ENCODE measurements around the gene SLC4A11. TPM values are rescaled to one million over a fixed set of nuclear protein-coding genes. Genes with fewer than 3 reads are reported as not detected.

The SLC4A11 gene
- total and polyA plus RNA-seq, 7 donors = 0.10 to 1.4 (median 0.44) TPM

GRCh38 chr20:3258429-3258828 is 19.4 kb upstream of the SLC4A11 start:
- no peak for ATAC-seq
- DNase-seq = no peak
- peaks cover 20 to 98% of the 10 kb centered on the region in 2 donors for H3K36me3 ChIP-seq (ENCODE audit: insufficient read depth in 1 of 2, low read depth in 1 of 2)
- H3K4me3 ChIP-seq = no peak overlapping the region
- H3K27me3 ChIP-seq (ENCODE audit: insufficient read depth in 3 of 3, low read length in 2 of 3) = no peaks in the 10 kb centered on the region
- H3K9me3 ChIP-seq = no peaks in the 10 kb centered on the region
- TF ChIP-seq, protein P1, sequence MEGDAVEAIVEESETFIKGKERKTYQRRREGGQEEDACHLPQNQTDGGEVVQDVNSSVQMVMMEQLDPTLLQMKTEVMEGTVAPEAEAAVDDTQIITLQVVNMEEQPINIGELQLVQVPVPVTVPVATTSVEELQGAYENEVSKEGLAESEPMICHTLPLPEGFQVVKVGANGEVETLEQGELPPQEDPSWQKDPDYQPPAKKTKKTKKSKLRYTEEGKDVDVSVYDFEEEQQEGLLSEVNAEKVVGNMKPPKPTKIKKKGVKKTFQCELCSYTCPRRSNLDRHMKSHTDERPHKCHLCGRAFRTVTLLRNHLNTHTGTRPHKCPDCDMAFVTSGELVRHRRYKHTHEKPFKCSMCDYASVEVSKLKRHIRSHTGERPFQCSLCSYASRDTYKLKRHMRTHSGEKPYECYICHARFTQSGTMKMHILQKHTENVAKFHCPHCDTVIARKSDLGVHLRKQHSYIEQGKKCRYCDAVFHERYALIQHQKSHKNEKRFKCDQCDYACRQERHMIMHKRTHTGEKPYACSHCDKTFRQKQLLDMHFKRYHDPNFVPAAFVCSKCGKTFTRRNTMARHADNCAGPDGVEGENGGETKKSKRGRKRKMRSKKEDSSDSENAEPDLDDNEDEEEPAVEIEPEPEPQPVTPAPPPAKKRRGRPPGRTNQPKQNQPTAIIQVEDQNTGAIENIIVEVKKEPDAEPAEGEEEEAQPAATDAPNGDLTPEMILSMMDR (IDR thresholded peaks at IDR 0.05) = no peak
- H3K4me1 ChIP-seq = no peaks in the 10 kb centered on the region
- intact Hi-C loops (cut with DNase I) = no loop called here
- WGBS, 3 donors = 83 to 94% (median 89%) methylated on average over 5 of the region's 5 CpGs
- no peak overlapping the region for H3K27ac ChIP-seq

- H3K27me3 ChIP-seq (ENCODE audit: insufficient read depth in 3 of 3, low read length in 2 of 3) = no peaks in the 10 kb centered on the region
- TF ChIP-seq, protein P1 (IDR thresholded peaks at IDR 0.05) = no peak
- H3K27ac ChIP-seq = no peak overlapping the region
- no peaks in the 10 kb centered on the region for H3K9me3 ChIP-seq
- no peaks in the 10 kb centered on the region for H3K4me1 ChIP-seq
- DNase-seq (no peak), ATAC-seq (no peak)
- 94 to 96% (median 95%) methylated on average over 5 of the region's 5 CpGs for WGBS, 3 donors
- no peak overlapping the region for H3K4me3 ChIP-seq
- intact Hi-C loops (cut with DNase I) = no loop called here
- peaks cover 25 to 93% of the 10 kb centered on the region in 2 donors for H3K36me3 ChIP-seq (ENCODE audit: insufficient read depth in 1 of 2, low read depth in 1 of 2)
Measured at GRCh38 chr20:3255728-3256127, 16.7 kb upstream of the SLC4A11 start.

DNA sequence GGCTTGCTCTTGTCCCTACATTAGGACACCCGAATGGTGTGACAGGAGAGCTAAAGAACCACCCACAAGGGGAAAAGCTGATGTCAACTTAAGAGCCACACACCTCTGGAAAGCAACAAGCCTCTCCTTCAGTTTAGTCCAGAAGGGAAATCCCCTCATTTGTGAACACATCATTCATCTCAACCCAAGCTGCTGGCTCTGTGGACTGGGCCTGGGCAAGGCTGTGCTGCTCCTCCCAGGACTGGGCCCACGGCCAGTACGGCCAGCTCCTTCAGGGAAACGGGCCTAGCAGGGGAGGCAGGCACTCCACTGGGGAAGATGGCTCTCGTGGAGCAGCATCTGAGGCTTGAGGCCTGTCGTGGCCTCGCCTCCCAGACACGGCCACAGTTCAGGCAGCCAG is 12.8 kb upstream of the SLC4A11 start:
- peaks cover 16% of the 10 kb centered on the region for H3K4me1 ChIP-seq
- no peak overlapping the region for H3K4me3 ChIP-seq
- no peak overlapping the region for H3K27ac ChIP-seq
- TF ChIP-seq, protein P1 (IDR thresholded peaks at IDR 0.05) = no peak
- H3K27me3 ChIP-seq (ENCODE audit: insufficient read depth in 3 of 3, low read length in 2 of 3) = no peaks in the 10 kb centered on the region
- 64 to 73% (median 66%) methylated on average over 8 of the region's 8 CpGs for WGBS, 3 donors
- DNase-seq = no peak
- no peak for ATAC-seq
- intact Hi-C loops (cut with DNase I) = no loop called here
- H3K9me3 ChIP-seq = no peaks in the 10 kb centered on the region
- H3K36me3 ChIP-seq (ENCODE audit: insufficient read depth in 1 of 2, low read depth in 1 of 2) = peaks cover 15 to 58% of the 10 kb centered on the region in 2 donors

GRCh38 chr20:3250091-3250504 is 11.1 kb upstream of the SLC4A11 start:
- WGBS, 3 donors = 62 to 74% (median 65%) methylated on average over 10 of the region's 10 CpGs
- Histone ChIP-seq H3K27ac (no peak overlapping the region), H3K4me3 (no peak overlapping the region), H3K9me3 (no peaks in the 10 kb centered on the region), H3K27me3 (ENCODE audit: insufficient read depth in 3 of 3, low read length in 2 of 3) (no peaks in the 10 kb centered on the region), H3K4me1 (peaks cover 16% of the 10 kb centered on the region), H3K36me3 (ENCODE audit: insufficient read depth in 1 of 2, low read depth in 1 of 2) (peaks cover 10 to 41% of the 10 kb centered on the region in 2 donors)
- DNase-seq = no peak
- intact Hi-C loops (cut with DNase I) = no loop called here
- ATAC-seq = no peak
- TF ChIP-seq, protein P1 (IDR thresholded peaks at IDR 0.05) = no peak

DNA sequence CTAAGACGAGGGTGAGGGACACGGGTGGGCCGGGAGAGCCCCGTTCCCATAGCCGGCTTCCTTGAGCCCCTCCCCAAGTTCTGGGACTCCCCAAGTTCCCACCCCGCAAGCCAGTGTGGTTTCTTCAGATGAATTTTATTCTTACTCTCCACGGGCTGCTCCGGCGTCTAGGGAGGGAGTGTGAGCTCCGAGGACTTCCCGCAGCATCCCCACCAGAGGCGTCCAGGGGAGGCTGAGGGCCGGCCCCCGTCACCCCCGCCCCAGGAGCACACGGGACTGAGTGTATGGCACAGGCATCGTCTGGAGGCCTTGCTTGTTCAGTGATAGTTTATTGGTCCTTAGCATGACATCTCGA is 10.0 kb upstream of the SLC4A11 start:
- H3K36me3 ChIP-seq (ENCODE audit: insufficient read depth in 1 of 2, low read depth in 1 of 2) = peaks cover 6 to 30% of the 10 kb centered on the region in 2 donors
- H3K4me1 ChIP-seq = peaks cover 16% of the 10 kb centered on the region
- 20 to 22% (median 21%) methylated on average over 18 of the region's 18 CpGs for WGBS, 3 donors
- peak in 3 of 4 donors; percentile 18 to 39 (median 34) for ATAC-seq
- no peak overlapping the region for H3K27ac ChIP-seq
- intact Hi-C loops (cut with DNase I) = loop anchor here in 1 of 2 donors (5.0 kb wide), 1 partner anchor 132 kb away; no protein-coding TSS in a partner anchor
- H3K9me3 ChIP-seq = no peaks in the 10 kb centered on the region
- peak overlapping the region; percentile 47 for H3K4me3 ChIP-seq
- TF ChIP-seq, protein P1 (IDR thresholded peaks at IDR 0.05) = no peak
- no peak for DNase-seq
- H3K27me3 ChIP-seq (ENCODE audit: insufficient read depth in 3 of 3, low read length in 2 of 3) = no peaks in the 10 kb centered on the region

Data from psoas muscle (tissue), 8 donors.